PC-9 (cell line): ENCODE measurements around the gene NR2C2.

Experiments used
- EZH2 ChIP-seq: fragments of 200-600 bp; sonication (generic); IDR thresholded peaks from 2 replicates; pipeline ENCODE4 v1.8.0; 2017; ENCODE audit warnings: antibody characterized with exemption, low read depth
- TF ChIP-seq, protein P1 (sequence below): fragments of 200-600 bp; sonication (generic); conservative IDR thresholded peaks from 2 replicates; pipeline ENCODE4 v1.6.1; 2017; ENCODE audit warnings: mixed run types, antibody characterized with exemption, mild to moderate bottlenecking, moderate library complexity

DNA sequence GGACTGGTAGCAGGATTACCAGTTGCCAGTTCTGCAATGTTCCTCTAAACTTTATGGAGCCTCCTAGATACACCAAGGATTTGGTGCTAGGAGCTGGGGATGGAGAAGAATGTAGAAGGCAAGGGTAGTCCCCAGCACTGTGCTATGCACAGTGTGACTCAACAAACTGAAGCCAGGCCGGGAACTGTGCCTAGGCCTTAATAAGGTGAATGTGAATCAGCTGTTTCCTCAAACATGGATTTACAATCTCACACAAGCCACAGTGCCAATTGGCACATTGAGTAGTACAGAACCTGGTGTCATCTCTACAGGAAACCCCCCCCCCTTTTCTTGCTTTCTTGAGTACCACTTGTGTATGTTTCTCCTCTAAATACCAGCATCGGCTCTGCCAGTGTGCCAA lies 85.3 kb downstream of the NR2C2 start:
- TF ChIP-seq, protein P1, sequence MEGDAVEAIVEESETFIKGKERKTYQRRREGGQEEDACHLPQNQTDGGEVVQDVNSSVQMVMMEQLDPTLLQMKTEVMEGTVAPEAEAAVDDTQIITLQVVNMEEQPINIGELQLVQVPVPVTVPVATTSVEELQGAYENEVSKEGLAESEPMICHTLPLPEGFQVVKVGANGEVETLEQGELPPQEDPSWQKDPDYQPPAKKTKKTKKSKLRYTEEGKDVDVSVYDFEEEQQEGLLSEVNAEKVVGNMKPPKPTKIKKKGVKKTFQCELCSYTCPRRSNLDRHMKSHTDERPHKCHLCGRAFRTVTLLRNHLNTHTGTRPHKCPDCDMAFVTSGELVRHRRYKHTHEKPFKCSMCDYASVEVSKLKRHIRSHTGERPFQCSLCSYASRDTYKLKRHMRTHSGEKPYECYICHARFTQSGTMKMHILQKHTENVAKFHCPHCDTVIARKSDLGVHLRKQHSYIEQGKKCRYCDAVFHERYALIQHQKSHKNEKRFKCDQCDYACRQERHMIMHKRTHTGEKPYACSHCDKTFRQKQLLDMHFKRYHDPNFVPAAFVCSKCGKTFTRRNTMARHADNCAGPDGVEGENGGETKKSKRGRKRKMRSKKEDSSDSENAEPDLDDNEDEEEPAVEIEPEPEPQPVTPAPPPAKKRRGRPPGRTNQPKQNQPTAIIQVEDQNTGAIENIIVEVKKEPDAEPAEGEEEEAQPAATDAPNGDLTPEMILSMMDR = no peak
- no peak for TF ChIP-seq EZH2
